GM19468 (cell line): Measurements from ENCODE around the gene SERPINB13.

Experiments
- ATAC-seq: cut with Tn5 transposase; IDR thresholded peaks from one replicate; pipeline ENCODE4 v1.9.1; 2021; ENCODE audit warnings: mild to moderate bottlenecking, moderate library complexity, moderate number of reproducible peaks; ENCODE audit not compliant: unreplicated experiment; ENCODE audit errors: extremely low read depth

Gene SERPINB13

GRCh38 chr18:63586966-63587365 is at the start of gene SERPINB13:
TSS of gene SERPINB13 (plus strand) at chr18:63587343. CDS start at chr18:63588668, 1,325 bp downstream.
- no peak for ATAC-seq

- ATAC-seq: no peak
Measured at GRCh38 chr18:63539904-63540510, 47.1 kb upstream of the SERPINB13 start.

GRCh38 chr18:63542069-63542468 is 45.1 kb upstream of the SERPINB13 start, which contains the start of gene SERPINB12:
TSS of gene SERPINB12 (plus strand) at chr18:63542369. CDS start at chr18:63556160, 13,791 bp downstream.
- no peak for ATAC-seq

- ATAC-seq: no peak
Measured at GRCh38 chr18:63544017-63544416, 43.1 kb upstream of the SERPINB13 start.

GRCh38 chr18:63545000-63545399 is 42.1 kb upstream of the SERPINB13 start:
- no peak for ATAC-seq

- no peak for ATAC-seq
Measured at GRCh38 chr18:63550068-63550467, 37.1 kb upstream of the SERPINB13 start.

GRCh38 chr18:63551769-63552168 is 35.4 kb upstream of the SERPINB13 start:
- no peak for ATAC-seq

- no peak for ATAC-seq
Measured at GRCh38 chr18:63552581-63552980, 34.6 kb upstream of the SERPINB13 start.

GRCh38 chr18:63553081-63553480 is 34.1 kb upstream of the SERPINB13 start:
- no peak for ATAC-seq

- ATAC-seq: no peak
Measured at GRCh38 chr18:63559567-63560491, 27.3 kb upstream of the SERPINB13 start.

GRCh38 chr18:63562284-63562683 is 24.9 kb upstream of the SERPINB13 start:
- no peak for ATAC-seq

GRCh38 chr18:63564021-63564420 is 23.1 kb upstream of the SERPINB13 start:
- no peak for ATAC-seq

- ATAC-seq: no peak
Measured at GRCh38 chr18:63564561-63564960, 22.6 kb upstream of the SERPINB13 start.

GRCh38 chr18:63567276-63567675 is 19.9 kb upstream of the SERPINB13 start:
- ATAC-seq: no peak

GRCh38 chr18:63567825-63568224 is 19.3 kb upstream of the SERPINB13 start:
- no peak for ATAC-seq

GRCh38 chr18:63570721-63571120 is 16.4 kb upstream of the SERPINB13 start:
- ATAC-seq: no peak

GRCh38 chr18:63575681-63576080 is 11.5 kb upstream of the SERPINB13 start:
- ATAC-seq: no peak

- ATAC-seq: peak; percentile 46
Measured at GRCh38 chr18:63578357-63578958, 8.7 kb upstream of the SERPINB13 start.

- no peak for ATAC-seq
Measured at GRCh38 chr18:63579616-63580015, 7.5 kb upstream of the SERPINB13 start.

GRCh38 chr18:63585988-63586387 is 1.2 kb upstream of the SERPINB13 start:
- ATAC-seq: no peak

- ATAC-seq: no peak
Measured at GRCh38 chr18:63586431-63586830, 712 bp upstream of the SERPINB13 start.
